SK-N-SH treated with all-trans-retinoic acid at 6 μM for 48 hours (cell line): ENCODE measurements around the gene ATP6V0E2.

Source experiments
- ATAC-seq: fragments of 200-7000 bp; cut with Tn5 transposase; 3 replicates; pipeline ENCODE4 v1.9.1; 2020; ENCODE audit warnings: mild to moderate bottlenecking, moderate library complexity
- ARNTL ChIP-seq: fragments of 450-650 bp; formaldehyde crosslinking; IDR thresholded peaks from 2 replicates; pipeline ENCODE4 v1.5.0; 2020; ENCODE audit warnings: low read depth, mild to moderate bottlenecking, moderate library complexity, borderline replicate concordance
- BACH2 ChIP-seq: fragments of 250-450 bp; sonication (Bioruptor Pico); IDR thresholded peaks from 2 replicates; pipeline ENCODE4 v1.9.0; 2021; ENCODE audit warnings: mild to moderate bottlenecking, borderline replicate concordance
- CREB5 ChIP-seq: fragments of 250-450 bp; sonication (Bioruptor Pico); IDR thresholded peaks from 2 replicates; pipeline ENCODE4 v1.5.1; 2020; ENCODE audit warnings: low read depth, mild to moderate bottlenecking, moderate library complexity
- CSDC2 ChIP-seq: fragments of 250-450 bp; sonication (Bioruptor Pico); IDR thresholded peaks from 2 replicates; pipeline ENCODE4 v1.5.0; 2020; ENCODE audit warnings: mild to moderate bottlenecking, moderate library complexity
- CSRNP3 ChIP-seq: fragments of 250-450 bp; sonication (Bioruptor Pico); IDR thresholded peaks from 2 replicates; pipeline ENCODE4 v1.5.1; 2021; ENCODE audit warnings: mild to moderate bottlenecking, moderate library complexity
- ESRRG ChIP-seq: fragments of 250-450 bp; sonication (Bioruptor Pico); IDR thresholded peaks from 2 replicates; pipeline ENCODE4 v1.6.1; 2021; ENCODE audit warnings: mild to moderate bottlenecking
- GLIS3 ChIP-seq: fragments of 250-450 bp; sonication (Bioruptor Pico); IDR thresholded peaks from 2 replicates; pipeline ENCODE4 v1.5.0; 2020; ENCODE audit warnings: mild to moderate bottlenecking, moderate library complexity
- ISL1 ChIP-seq: fragments of 250-450 bp; sonication (Bioruptor Pico); IDR thresholded peaks from 2 replicates; pipeline ENCODE4 v2.1.2; 2022; ENCODE audit warnings: mild to moderate bottlenecking, moderate library complexity
- OSR1 ChIP-seq: fragments of 250-450 bp; sonication (Bioruptor Pico); IDR thresholded peaks from 2 replicates; pipeline ENCODE4 v1.8.0; 2022; ENCODE audit warnings: moderate library complexity, mild to moderate bottlenecking, inconsistent platforms
- PATZ1 ChIP-seq: fragments of 250-450 bp; sonication (Bioruptor Pico); IDR thresholded peaks from 2 replicates; pipeline ENCODE4 v1.8.0; 2020; ENCODE audit warnings: mild to moderate bottlenecking, moderate library complexity, borderline replicate concordance
- POU6F1 ChIP-seq: fragments of 250-450 bp; sonication (Bioruptor Pico); IDR thresholded peaks from 2 replicates; pipeline ENCODE4 v1.8.0; 2021; ENCODE audit warnings: low read depth, mild to moderate bottlenecking, moderate library complexity, borderline replicate concordance
- PPARA ChIP-seq: fragments of 250-450 bp; sonication (Bioruptor Pico); IDR thresholded peaks from 2 replicates; pipeline ENCODE4 v1.5.0; 2020; ENCODE audit warnings: mild to moderate bottlenecking, borderline replicate concordance
- RARB ChIP-seq: fragments of 250-450 bp; sonication (Bioruptor Pico); IDR thresholded peaks from 2 replicates; pipeline ENCODE4 v1.8.0; 2021; ENCODE audit warnings: mild to moderate bottlenecking, moderate library complexity
- SNAI2 ChIP-seq: fragments of 250-450 bp; sonication (Bioruptor Pico); IDR thresholded peaks from 2 replicates; pipeline ENCODE4 v1.5.0; 2020; ENCODE audit warnings: mild to moderate bottlenecking, moderate library complexity
- TCF4 ChIP-seq: fragments of 250-450 bp; sonication (Bioruptor Pico); IDR thresholded peaks from 2 replicates; pipeline ENCODE4 v1.8.0; 2021; ENCODE audit warnings: mild to moderate bottlenecking, moderate library complexity, borderline replicate concordance
- TOX ChIP-seq: fragments of 250-450 bp; sonication (Bioruptor Pico); IDR thresholded peaks from 2 replicates; pipeline ENCODE4 v1.8.0; 2021; ENCODE audit warnings: mild to moderate bottlenecking, moderate library complexity, borderline replicate concordance
- TSHZ2 ChIP-seq: fragments of 250-450 bp; sonication (Bioruptor Pico); IDR thresholded peaks from 2 replicates; pipeline ENCODE4 v1.5.0; 2020; ENCODE audit warnings: mild to moderate bottlenecking, moderate library complexity
- ZC3H10 ChIP-seq: fragments of 250-450 bp; sonication (Bioruptor Pico); IDR thresholded peaks from 2 replicates; pipeline ENCODE4 v1.5.1; 2021; ENCODE audit warnings: mild to moderate bottlenecking, moderate library complexity
- ZFP30 ChIP-seq: fragments of 450-650 bp; formaldehyde crosslinking; IDR thresholded peaks from 2 replicates; pipeline ENCODE4 v1.5.0; 2022; ENCODE audit warnings: mild to moderate bottlenecking, moderate library complexity
- ZNF565 ChIP-seq: fragments of 450-650 bp; formaldehyde crosslinking; conservative IDR thresholded peaks from 2 replicates; pipeline ENCODE4 v1.5.0; 2020; ENCODE audit warnings: low read depth, mild to moderate bottlenecking, moderate library complexity
- ZNF70 ChIP-seq: fragments of 450-650 bp; formaldehyde crosslinking; IDR thresholded peaks from 2 replicates; pipeline ENCODE4 v1.5.0; 2020; ENCODE audit warnings: mild to moderate bottlenecking, moderate library complexity

ATP6V0E2 gene

GRCh38 chr7:149843566-149843965, 30.2 kb upstream of the ATP6V0E2 start:
- ATAC-seq: no peak
- TF ChIP-seq ISL1 (CRISPR knock-in tag) (no peak), ZNF565 (no peak), ZFP30 (CRISPR knock-in tag) (no peak), TCF4 (CRISPR knock-in tag) (no peak), TOX (CRISPR knock-in tag) (no peak), ESRRG (no peak), OSR1 (CRISPR knock-in tag) (no peak), PATZ1 (CRISPR knock-in tag) (no peak), TSHZ2 (CRISPR knock-in tag) (no peak), CSRNP3 (CRISPR knock-in tag) (no peak), RARB (CRISPR knock-in tag) (no peak), BACH2 (CRISPR knock-in tag) (no peak), PPARA (CRISPR knock-in tag) (no peak), CSDC2 (no peak), ARNTL (CRISPR knock-in tag) (no peak), POU6F1 (CRISPR knock-in tag) (no peak), SNAI2 (CRISPR knock-in tag) (no peak), ZNF70 (CRISPR knock-in tag) (no peak)

- ATAC-seq: no peak
- TF ChIP-seq GLIS3 (CRISPR knock-in tag) (no peak), CREB5 (CRISPR knock-in tag) (no peak), ISL1 (CRISPR knock-in tag) (no peak), BACH2 (CRISPR knock-in tag) (no peak), TOX (CRISPR knock-in tag) (no peak), RARB (CRISPR knock-in tag) (no peak), OSR1 (CRISPR knock-in tag) (no peak), POU6F1 (CRISPR knock-in tag) (no peak), TSHZ2 (CRISPR knock-in tag) (no peak), ESRRG (no peak), SNAI2 (CRISPR knock-in tag) (no peak), ZC3H10 (CRISPR knock-in tag) (no peak)
- TF ChIP-seq, all 23 proteins: peak for 0
These were observed 29.3 kb upstream of the ATP6V0E2 start for GRCh38 chr7:149844445-149844844.
